H1 (cell line): Measurements from ENCODE around the gene ASF1B. TPM values are rescaled to one million over a fixed set of nuclear protein-coding genes. Genes with fewer than 3 reads are reported as not detected.
A peak's percentile ranks its signal among the peaks of the same experiment; 100 is the strongest.

ENCODE experiments used
- CTCF ChIA-PET: fragments of 300-600 bp; sonication (Branson Sonifier 250); formaldehyde crosslinking; loops from one replicate; lab custom pipeline; 2021; ENCODE audit not compliant: partially characterized antibody; lab: Charles Lee
- POLR2A ChIA-PET: fragments of 300-600 bp; sonication (Branson Sonifier 250); formaldehyde crosslinking; loops from one replicate; lab custom pipeline; 2021; ENCODE audit warnings: inconsistent platforms; ENCODE audit not compliant: partially characterized antibody; lab: Charles Lee
- DNase-seq, 2 experiments: peaks; one replicate each; pipeline versions ENCODE4 v3.0.0 to v3.0.0-alpha.2; 2010 to 2022; ENCODE audit warnings: low spot score in 2 of 2, low read depth in 1 of 2, mixed read lengths in 1 of 2
- FAIRE-seq: peaks from 2 replicates; lab custom pipeline; 2011; peaks lifted over from hg19 to GRCh38; lab: Jason Lieb, UNC
- H2AFZ ChIP-seq: 2 replicates; pipeline ENCODE4 v1.8.1; 2012; ENCODE audit warnings: low read length, inconsistent platforms
- H2AK5ac ChIP-seq: 2 replicates; pipeline ENCODE4 v1.6.1; 2013; ENCODE audit warnings: low read depth, low read length
- H2BK120ac ChIP-seq: replicated peaks from 2 replicates; pipeline ENCODE3; 2013; ENCODE audit warnings: low read depth, low read length, inconsistent platforms
- H2BK12ac ChIP-seq: 2 replicates; pipeline ENCODE4 v1.6.1; 2013; ENCODE audit warnings: low read depth, low read length
- H2BK15ac ChIP-seq: 2 replicates; pipeline ENCODE4 v1.6.1; 2013; ENCODE audit warnings: low read length
- H2BK20ac ChIP-seq: 2 replicates; pipeline ENCODE4 v1.6.1; 2013; ENCODE audit warnings: low read length
- H2BK5ac ChIP-seq: 2 replicates; pipeline ENCODE4 v1.6.1; 2013; ENCODE audit warnings: low read depth, low read length
- H3K14ac ChIP-seq: 2 replicates; pipeline ENCODE4 v1.6.1; 2013; ENCODE audit warnings: inconsistent platforms; ENCODE audit not compliant: insufficient read length
- H3K18ac ChIP-seq: 2 replicates; pipeline ENCODE4 v1.6.1; 2013; ENCODE audit warnings: low read length; ENCODE audit errors: extremely low read depth
- H3K23ac ChIP-seq: 2 replicates; pipeline ENCODE4 v1.6.1; 2013; ENCODE audit warnings: inconsistent platforms; ENCODE audit not compliant: insufficient read length
- H3K23me2 ChIP-seq: 2 replicates; pipeline ENCODE4 v1.6.1; 2013; ENCODE audit warnings: low read depth, low read length
- H3K27ac ChIP-seq: 2 replicates; pipeline ENCODE4 v1.6.1; 2011; ENCODE audit warnings: low read depth, low read length, inconsistent platforms
- H3K27me3 ChIP-seq, 4 experiments: replicated peaks in 1 of 4; 1 replicate in 1 of 4; 2 replicates in 3 of 4; pipeline versions ENCODE4 v1.6.1 to v1.8.1; 2011 to 2013; ENCODE audit warnings: low read length in 3 of 4, mild to moderate bottlenecking in 3 of 4, inconsistent platforms in 2 of 4, mixed read lengths in 2 of 4, moderate library complexity in 1 of 4; ENCODE audit not compliant: control insufficient read depth in 3 of 4, insufficient read depth in 3 of 4; ENCODE audit errors: extremely low read depth in 1 of 4
- H3K36me3 ChIP-seq, 4 experiments: 2 replicates each; pipeline versions ENCODE4 v1.6.1 to v1.8.1; 2011 to 2013; ENCODE audit warnings: mild to moderate bottlenecking in 4 of 4, low read length in 3 of 4, moderate library complexity in 2 of 4, control low read depth in 1 of 4, inconsistent platforms in 1 of 4; ENCODE audit not compliant: insufficient read depth in 4 of 4, control insufficient read depth in 2 of 4
- H3K4ac ChIP-seq: replicated peaks from 2 replicates; pipeline ENCODE3; 2013; ENCODE audit warnings: low read length, low read depth, mixed read lengths, inconsistent platforms; ENCODE audit not compliant: insufficient read length
- H3K4me1 ChIP-seq, 4 experiments: replicated peaks in 1 of 4; 1 replicate in 1 of 4; 2 replicates in 3 of 4; pipeline versions ENCODE4 v1.6.1 to v1.8.1; 2011 to 2013; ENCODE audit warnings: low read length in 3 of 4, inconsistent platforms in 2 of 4, mixed read lengths in 1 of 4; ENCODE audit not compliant: insufficient read depth in 4 of 4, control insufficient read depth in 3 of 4
- H3K4me2 ChIP-seq, 2 experiments: 2 replicates each; pipeline versions ENCODE4 v1.6.1 to v1.8.1; 2011 to 2013; ENCODE audit warnings: low read depth in 2 of 2, low read length in 2 of 2, control low read depth in 1 of 2, inconsistent platforms in 1 of 2, mild to moderate bottlenecking in 1 of 2; ENCODE audit not compliant: insufficient read depth in 1 of 2
- H3K4me3 ChIP-seq, 4 experiments: fragments of 200-600, 300-600 bp in 1 of 4; sonication (generic), shearing (Covaris generic), sonication (Bioruptor Twin) in 1 of 4; 2 replicates each; pipeline versions ENCODE4 v1.5.1 to v1.8.1; 2011 to 2016; ENCODE audit warnings: low read length in 4 of 4, low read depth in 3 of 4, control low read depth in 2 of 4, inconsistent platforms in 2 of 4, mild to moderate bottlenecking in 2 of 4, mixed read lengths in 1 of 4, moderate library complexity in 1 of 4; ENCODE audit not compliant: insufficient read depth in 2 of 4; ENCODE audit errors: extremely low read depth in 1 of 4
- H3K56ac ChIP-seq: replicated peaks from 2 replicates; pipeline ENCODE3; 2013; ENCODE audit warnings: low read depth, mild to moderate bottlenecking, mixed read lengths, low read length, inconsistent platforms; ENCODE audit not compliant: insufficient read length
- H3K79me1 ChIP-seq: 2 replicates; pipeline ENCODE4 v1.6.1; 2013; ENCODE audit warnings: low read depth, low read length, control low read depth
- H3K79me2 ChIP-seq, 2 experiments: 2 replicates each; pipeline versions ENCODE4 v1.6.1 to v1.8.1; 2012 to 2013; ENCODE audit warnings: low read length in 2 of 2, mild to moderate bottlenecking in 2 of 2, inconsistent platforms in 1 of 2; ENCODE audit not compliant: insufficient read depth in 2 of 2, control insufficient read depth in 1 of 2
- H3K9ac ChIP-seq, 4 experiments: replicated peaks in 1 of 4; 1 replicate in 1 of 4; 2 replicates in 3 of 4; pipeline versions ENCODE4 v1.6.1 to v1.8.1; 2011 to 2013; ENCODE audit warnings: low read depth in 3 of 4, low read length in 3 of 4, control low read depth in 2 of 4, mild to moderate bottlenecking in 2 of 4, moderate library complexity in 2 of 4, inconsistent platforms in 1 of 4; ENCODE audit errors: extremely low read depth in 1 of 4
- H3K9me3 ChIP-seq, 2 experiments: 2 replicates each; pipeline versions ENCODE4 v1.6.1 to v1.8.1; 2012 to 2013; ENCODE audit warnings: mild to moderate bottlenecking in 2 of 2, moderate library complexity in 2 of 2, control low read depth in 1 of 2, inconsistent platforms in 1 of 2, low read depth in 1 of 2, low read length in 1 of 2, mixed read lengths in 1 of 2; ENCODE audit not compliant: insufficient read depth in 2 of 2
- H4K20me1 ChIP-seq, 2 experiments: replicated peaks in 1 of 2; 2 replicates each; pipeline versions ENCODE3 to v1.8.1; 2011 to 2013; ENCODE audit warnings: inconsistent platforms in 2 of 2, low read length in 2 of 2, mild to moderate bottlenecking in 1 of 2; ENCODE audit not compliant: insufficient read depth in 2 of 2, control insufficient read depth in 1 of 2
- H4K5ac ChIP-seq: 2 replicates; pipeline ENCODE4 v1.6.1; 2013; ENCODE audit warnings: low read length, low read depth, mixed read lengths, inconsistent platforms; ENCODE audit not compliant: insufficient read length
- H4K8ac ChIP-seq: 2 replicates; pipeline ENCODE4 v1.8.0; 2013; ENCODE audit warnings: mild to moderate bottlenecking, moderate library complexity, low read length, inconsistent platforms; ENCODE audit not compliant: insufficient read depth; ENCODE audit errors: extremely low read depth
- H4K91ac ChIP-seq: replicated peaks from 2 replicates; pipeline ENCODE3; 2013; ENCODE audit warnings: low read length, mixed read lengths, inconsistent platforms; ENCODE audit not compliant: insufficient read length
- HDAC2 ChIP-seq, 2 experiments: fragments of 300-600 bp in 1 of 2; sonication (generic) in 1 of 2; IDR thresholded peaks; 2 replicates each; pipeline ENCODE4 v1.6.1; 2011 to 2012; ENCODE audit warnings: low read depth in 2 of 2, low read length in 2 of 2, mild to moderate bottlenecking in 2 of 2, moderate library complexity in 2 of 2, borderline replicate concordance in 1 of 2, inconsistent platforms in 1 of 2
- SIN3A ChIP-seq, 2 experiments: IDR thresholded peaks in 1 of 2; conservative IDR thresholded peaks in 1 of 2; 2 replicates each; pipeline ENCODE4 v1.6.1; 2011 to 2012; ENCODE audit warnings: low read length in 2 of 2, improper control_type of control experiment in 1 of 2, low read depth in 1 of 2, mild to moderate bottlenecking in 1 of 2
- SIRT6 ChIP-seq: IDR thresholded peaks from one replicate; pipeline ENCODE4 v1.7.1; 2012; ENCODE audit warnings: low read length, inconsistent platforms
- YY1 ChIP-seq: IDR thresholded peaks from 2 replicates; pipeline ENCODE4 v1.6.1; 2011; ENCODE audit warnings: low read depth, mild to moderate bottlenecking, low read length
- WGBS, 2 experiments: shearing (Covaris generic) in 1 of 2; methylation state at CpG; one replicate each; pipeline versions ENCODE4 v1.1.6 to v1.1.7; 2013 to 2015; ENCODE audit warnings: low lambda C conversion rate in 2 of 2, mixed read lengths in 2 of 2, inconsistent platforms in 1 of 2, low coverage in 1 of 2, missing lambda C conversion rate in 1 of 2; ENCODE audit not compliant: insufficient replicate concordance in 2 of 2, insufficient coverage in 1 of 2, insufficient read length in 1 of 2; ENCODE audit errors: extremely low coverage in 1 of 2, missing lambda C conversion rate in 1 of 2; 5-methylcytosine and 5-hydroxymethylcytosine counted together
- polyA plus RNA-seq, 7 experiments: library from polyadenylated mRNA; depleted of rRNA in 3 of 7; stranded (reverse) in 5 of 7; unstranded in 2 of 7; fragments of >200 nt in 5 of 7; fragments of 200-250 nt in 2 of 7; gene quantifications; 1 replicate in 5 of 7; 2 replicates in 1 of 7; 4 replicates in 1 of 7; pipeline versions ENCODE4 v1.2.1 to v1.2.3, GENCODE V29; 2011 to 2013; ENCODE audit warnings: missing spikeins in 2 of 7, mixed read lengths in 2 of 7
- total RNA-seq: library from RNA; stranded (reverse); fragmentation: NEBNext Ultra II Directional; extraction: Animal tissue kit (Norgen Biotek cat#: 25700); gene quantifications from 2 replicates; pipeline ENCODE4 v1.2.1, GENCODE V29; 2021

Gene ASF1B
- total and polyA plus RNA-seq, 2 of the 8 experiments (the other 6 are each of a cell fraction or from before 2014, with no cell fraction given), result 32.6 to 59.2 TPM

GRCh38 chr19:14070268-14071050 is 65.9 kb downstream of the ASF1B start:
- ChIA-PET CTCF (interaction anchor here (1.0 to 7.0 kb wide), 13 partner anchors 9 to 267 kb away, joined by 3 to 103 read pairs (median 8); partner anchors contain the start of genes C19orf67, NANOS3 and PALM3), POLR2A (interaction anchor here (0.5 to 1.4 kb wide), 4 partner anchors 10 to 293 kb away, joined by 3 to 6 read pairs (median 4); no protein-coding TSS in a partner anchor)
- 93% methylated on average over 43 of the region's 43 CpGs; no CpG with 5 or more reads in 1 of the 2 experiments for WGBS, 2 experiments
- no peaks in the 10 kb centered on the region for H3K79me2 ChIP-seq
- peaks cover 0 to 15% (median 9%) of the 10 kb centered on the region in 4 experiments; a peak in 5 of 7 replicates for H3K4me1 ChIP-seq
- no peak overlapping the region for H3K14ac ChIP-seq
- no peak overlapping the region for H3K18ac ChIP-seq
- no peak overlapping the region for H2BK120ac ChIP-seq
- H3K27me3 ChIP-seq, result peaks cover 17 to 33% (median 28%) of the 10 kb centered on the region in 4 experiments
- peaks cover 0 to 2% of the 10 kb centered on the region in 2 experiments for H4K20me1 ChIP-seq
- no peak overlapping the region for H2BK20ac ChIP-seq
- no peak overlapping the region for H2BK5ac ChIP-seq
- no peak overlapping the region for H4K91ac ChIP-seq
- no peak overlapping the region for H3K4me3 ChIP-seq
- H3K23me2 ChIP-seq, result peaks cover 18% of the 10 kb centered on the region; the same call in 1 of the 2 replicates
- H3K79me1 ChIP-seq, result no peaks in the 10 kb centered on the region
- no peak overlapping the region for H2BK12ac ChIP-seq
- H3K9me3 ChIP-seq, result no peaks in the 10 kb centered on the region; a peak in 1 of 4 replicates
- no peak overlapping the region for H3K56ac ChIP-seq
- H2AFZ ChIP-seq, result no peak overlapping the region
- peak overlapping the region; percentile 61; the same call in 1 of the 2 replicates for H2BK15ac ChIP-seq
- H3K23ac ChIP-seq, result no peak overlapping the region
- H3K4me2 ChIP-seq, result no peak overlapping the region
- TF ChIP-seq SIRT6 (no peak), HDAC2 (IDR thresholded peaks at IDR 0.05; ENCODE audit: borderline replicate concordance in 1 of 2, low read depth in 2 of 2, low read length in 2 of 2) (no peak), SIN3A (conservative IDR thresholded peaks at IDR 0.05 in 1 of 2, IDR thresholded peaks at IDR 0.05 in 1 of 2; ENCODE audit: low read depth in 1 of 2, low read length in 2 of 2) (no peak), YY1 (no peak)
- no peak overlapping the region for H3K4ac ChIP-seq
- H4K5ac ChIP-seq, result no peak overlapping the region
- H3K27ac ChIP-seq, result no peak overlapping the region
- no peaks in the 10 kb centered on the region for H3K36me3 ChIP-seq
- H4K8ac ChIP-seq, result no peak overlapping the region; the same call in 1 of the 2 replicates
- no peak for FAIRE-seq
- no peak overlapping the region for H3K9ac ChIP-seq
- no peak for DNase-seq
- no peak overlapping the region for H2AK5ac ChIP-seq
